ENCODE results near the gene SUN2.

DNA sequence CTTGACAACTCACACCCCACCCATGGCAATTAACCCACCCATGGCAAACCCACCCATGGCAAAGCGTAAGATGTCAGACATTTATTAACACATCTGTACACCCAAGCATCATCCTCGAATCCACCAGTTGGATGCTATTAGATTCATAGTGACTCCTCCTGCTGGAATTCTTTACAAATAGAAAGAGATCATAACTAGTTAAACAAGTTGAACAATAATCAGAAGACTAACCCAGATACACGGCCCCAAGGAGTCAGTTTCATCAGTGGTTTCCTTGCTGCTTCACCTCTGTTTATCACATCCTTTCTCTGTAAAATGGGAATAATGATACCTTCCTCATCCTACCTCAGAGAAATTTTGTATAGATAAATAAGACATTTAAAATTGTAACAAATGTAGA, 44.9 kb downstream of the SUN2 start:
- no peak for TF ChIP-seq RAD21 (IDR thresholded peaks at IDR 0.05; ENCODE audit: low read depth)
- no peak for TF ChIP-seq EP300 (IDR thresholded peaks at IDR 0.05; ENCODE audit: borderline replicate concordance)
- no peak for TF ChIP-seq FOXM1 (IDR thresholded peaks at IDR 0.05; ENCODE audit: borderline replicate concordance, low read depth)
- TF ChIP-seq REST (IDR thresholded peaks at IDR 0.05; ENCODE audit: low read depth) = no peak
- no peak for TF ChIP-seq CREB1 (IDR thresholded peaks at IDR 0.05; ENCODE audit: low read depth)
- TF ChIP-seq ZBTB7A (IDR thresholded peaks at IDR 0.05; ENCODE audit: low read depth) = no peak
- no peak for TF ChIP-seq NFIC (IDR thresholded peaks at IDR 0.05)
- TF ChIP-seq MAX (IDR thresholded peaks at IDR 0.05) = no peak
- TF ChIP-seq CEBPB (IDR thresholded peaks at IDR 0.05) = no peak
- no peak for TF ChIP-seq YY1 (IDR thresholded peaks at IDR 0.05; ENCODE audit: low read depth)
